ENCODE data around the gene ADAMTS2. TPM values are rescaled to one million over a fixed set of nuclear protein-coding genes. Genes with fewer than 3 reads are reported as not detected.

The ADAMTS2 gene
- polyA plus RNA-seq, 1 experiment, result 129 TPM

DNA sequence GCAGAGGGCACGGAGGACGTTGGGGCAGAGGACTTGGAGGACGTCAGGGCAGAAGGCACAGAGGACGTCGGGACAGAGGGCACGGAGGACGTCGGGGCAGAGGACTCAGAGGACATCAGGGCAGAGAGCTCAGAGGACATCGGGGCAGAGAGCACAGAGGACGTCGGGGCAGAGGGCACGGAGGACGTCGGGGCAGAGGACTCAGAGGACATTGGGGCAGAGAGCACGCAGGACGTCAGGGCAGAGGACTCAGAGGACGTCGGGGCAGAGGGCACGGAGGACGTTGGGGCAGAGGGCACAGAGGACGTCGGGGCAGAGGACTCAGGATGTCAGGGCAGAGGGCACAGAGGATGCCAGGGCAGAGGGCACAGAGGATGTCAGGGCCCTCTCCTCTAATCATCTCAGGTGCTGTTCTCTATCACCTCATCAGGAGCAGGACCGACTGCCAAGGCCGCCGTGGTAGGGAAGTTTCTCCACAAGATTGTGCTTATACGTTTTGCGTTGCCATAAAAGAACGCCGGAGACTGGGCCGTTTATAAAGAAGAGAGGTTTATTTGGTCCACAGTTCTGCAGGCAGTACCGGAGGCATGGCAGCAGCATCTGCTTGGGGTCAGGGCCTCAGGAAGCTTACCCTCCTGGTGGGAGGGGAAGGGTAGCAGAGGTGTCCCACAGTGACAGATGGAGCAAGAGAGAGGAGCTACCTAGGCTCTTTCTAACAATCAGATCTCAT is 29.4 kb upstream of the ADAMTS2 start:
- Histone ChIP-seq H3K36me3 (ENCODE audit: control insufficient read depth, insufficient read depth, low read length) (no peaks in the 10 kb centered on the region), H3K27me3 (ENCODE audit: control insufficient read depth, insufficient read depth, low read length) (no peaks in the 10 kb centered on the region), H3K4me3 (ENCODE audit: low read depth, low read length) (no peak overlapping the region)
- CTCF ChIA-PET, result interaction anchor here (3.7 kb wide), 1 partner anchor 31 kb away, joined by 15 read pairs; no protein-coding TSS in a partner anchor
- no peak for DNase-seq (ENCODE audit: low read depth)
- TF ChIP-seq, protein P1, sequence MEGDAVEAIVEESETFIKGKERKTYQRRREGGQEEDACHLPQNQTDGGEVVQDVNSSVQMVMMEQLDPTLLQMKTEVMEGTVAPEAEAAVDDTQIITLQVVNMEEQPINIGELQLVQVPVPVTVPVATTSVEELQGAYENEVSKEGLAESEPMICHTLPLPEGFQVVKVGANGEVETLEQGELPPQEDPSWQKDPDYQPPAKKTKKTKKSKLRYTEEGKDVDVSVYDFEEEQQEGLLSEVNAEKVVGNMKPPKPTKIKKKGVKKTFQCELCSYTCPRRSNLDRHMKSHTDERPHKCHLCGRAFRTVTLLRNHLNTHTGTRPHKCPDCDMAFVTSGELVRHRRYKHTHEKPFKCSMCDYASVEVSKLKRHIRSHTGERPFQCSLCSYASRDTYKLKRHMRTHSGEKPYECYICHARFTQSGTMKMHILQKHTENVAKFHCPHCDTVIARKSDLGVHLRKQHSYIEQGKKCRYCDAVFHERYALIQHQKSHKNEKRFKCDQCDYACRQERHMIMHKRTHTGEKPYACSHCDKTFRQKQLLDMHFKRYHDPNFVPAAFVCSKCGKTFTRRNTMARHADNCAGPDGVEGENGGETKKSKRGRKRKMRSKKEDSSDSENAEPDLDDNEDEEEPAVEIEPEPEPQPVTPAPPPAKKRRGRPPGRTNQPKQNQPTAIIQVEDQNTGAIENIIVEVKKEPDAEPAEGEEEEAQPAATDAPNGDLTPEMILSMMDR (IDR thresholded peaks at IDR 0.05; ENCODE audit: insufficient read depth, low read depth, low read length), result no peak
- POLR2A ChIA-PET, result no interaction called here

DNA sequence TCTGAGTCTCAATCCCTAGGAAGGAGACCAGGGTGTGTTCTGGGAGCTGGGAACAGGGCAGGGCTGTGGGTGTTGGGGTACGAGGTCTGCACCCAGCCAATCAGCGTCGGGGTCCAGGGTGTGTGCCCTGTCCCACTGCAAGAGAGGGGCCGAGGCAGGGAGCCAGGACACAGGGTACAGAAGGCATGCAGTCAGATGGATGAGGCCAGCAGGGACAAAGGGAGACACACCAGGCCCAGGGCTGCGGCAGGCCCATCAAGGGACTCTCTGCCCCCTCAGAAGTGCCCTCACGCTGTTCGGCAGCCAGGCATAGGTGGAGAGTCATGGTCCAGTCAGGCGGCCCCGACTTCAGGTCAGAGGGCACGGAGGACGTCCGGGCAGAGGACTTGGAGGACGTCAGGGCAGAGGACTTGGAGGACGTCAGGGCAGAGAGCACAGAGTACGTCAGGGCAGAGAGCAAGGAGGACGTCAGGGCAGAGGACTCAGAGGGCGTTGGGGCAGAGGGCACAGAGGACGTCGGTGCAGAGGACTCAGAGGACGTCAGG is 28.8 kb upstream of the ADAMTS2 start:
- H3K36me3 ChIP-seq (ENCODE audit: control insufficient read depth, insufficient read depth, low read length), result no peaks in the 10 kb centered on the region
- no peaks in the 10 kb centered on the region for H3K27me3 ChIP-seq (ENCODE audit: control insufficient read depth, insufficient read depth, low read length)
- ChIA-PET CTCF (interaction anchor here (3.7 kb wide), 1 partner anchor 31 kb away, joined by 15 read pairs; no protein-coding TSS in a partner anchor), POLR2A (no interaction called here)
- DNase-seq (ENCODE audit: low read depth), result no peak
- H3K4me3 ChIP-seq (ENCODE audit: low read depth, low read length), result no peak overlapping the region
- TF ChIP-seq, protein P1 (IDR thresholded peaks at IDR 0.05; ENCODE audit: insufficient read depth, low read depth, low read length), result no peak

DNA sequence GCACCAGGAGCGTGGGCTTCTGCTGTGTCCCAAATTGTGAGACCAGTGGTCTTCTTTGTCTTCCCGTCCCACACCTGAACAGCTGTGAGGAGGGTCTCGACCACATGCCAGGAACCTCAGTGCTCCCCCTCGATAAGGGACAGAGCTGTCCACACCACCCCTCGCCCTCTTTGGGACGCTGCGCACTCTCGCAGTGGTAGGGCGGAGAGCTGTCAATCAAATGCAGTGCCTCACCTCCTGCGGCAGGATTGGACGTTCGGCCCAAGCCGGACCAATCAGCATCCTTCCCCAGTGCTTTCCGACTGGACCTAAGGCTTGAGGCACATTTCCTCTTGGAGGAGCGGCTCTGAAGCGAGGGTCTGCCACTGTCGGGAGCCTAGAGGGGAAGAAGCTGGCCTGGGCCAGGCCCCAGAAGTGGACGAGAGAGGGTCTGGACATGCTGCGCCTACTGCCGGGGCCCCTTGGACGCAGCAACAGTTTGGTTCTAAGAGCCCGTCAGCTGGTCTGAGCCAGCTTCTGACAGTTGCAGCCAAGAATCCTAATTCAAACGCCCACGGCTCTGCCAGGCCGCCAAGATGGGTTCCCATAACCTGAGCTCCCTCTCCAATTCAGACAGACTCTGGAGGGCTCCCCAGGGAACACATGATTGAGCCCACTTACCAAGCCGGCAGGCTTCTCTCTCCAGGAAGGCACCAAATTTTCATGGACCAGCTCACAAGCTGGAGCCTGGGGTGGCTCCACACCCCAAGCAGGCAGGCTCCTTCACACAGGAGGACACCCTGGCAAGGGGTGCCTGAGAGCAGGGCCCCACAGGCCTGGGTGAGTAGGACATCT is 28.1 kb upstream of the ADAMTS2 start:
- Histone ChIP-seq H3K36me3 (ENCODE audit: control insufficient read depth, insufficient read depth, low read length) (no peaks in the 10 kb centered on the region), H3K4me3 (ENCODE audit: low read depth, low read length) (no peak overlapping the region), H3K27me3 (ENCODE audit: control insufficient read depth, insufficient read depth, low read length) (no peaks in the 10 kb centered on the region)
- ChIA-PET CTCF (interaction anchor here (3.7 kb wide), 1 partner anchor 30 kb away, joined by 15 read pairs; no protein-coding TSS in a partner anchor), POLR2A (no interaction called here)
- TF ChIP-seq, protein P1 (IDR thresholded peaks at IDR 0.05; ENCODE audit: insufficient read depth, low read depth, low read length), result no peak
- DNase-seq (ENCODE audit: low read depth), result no peak

DNA sequence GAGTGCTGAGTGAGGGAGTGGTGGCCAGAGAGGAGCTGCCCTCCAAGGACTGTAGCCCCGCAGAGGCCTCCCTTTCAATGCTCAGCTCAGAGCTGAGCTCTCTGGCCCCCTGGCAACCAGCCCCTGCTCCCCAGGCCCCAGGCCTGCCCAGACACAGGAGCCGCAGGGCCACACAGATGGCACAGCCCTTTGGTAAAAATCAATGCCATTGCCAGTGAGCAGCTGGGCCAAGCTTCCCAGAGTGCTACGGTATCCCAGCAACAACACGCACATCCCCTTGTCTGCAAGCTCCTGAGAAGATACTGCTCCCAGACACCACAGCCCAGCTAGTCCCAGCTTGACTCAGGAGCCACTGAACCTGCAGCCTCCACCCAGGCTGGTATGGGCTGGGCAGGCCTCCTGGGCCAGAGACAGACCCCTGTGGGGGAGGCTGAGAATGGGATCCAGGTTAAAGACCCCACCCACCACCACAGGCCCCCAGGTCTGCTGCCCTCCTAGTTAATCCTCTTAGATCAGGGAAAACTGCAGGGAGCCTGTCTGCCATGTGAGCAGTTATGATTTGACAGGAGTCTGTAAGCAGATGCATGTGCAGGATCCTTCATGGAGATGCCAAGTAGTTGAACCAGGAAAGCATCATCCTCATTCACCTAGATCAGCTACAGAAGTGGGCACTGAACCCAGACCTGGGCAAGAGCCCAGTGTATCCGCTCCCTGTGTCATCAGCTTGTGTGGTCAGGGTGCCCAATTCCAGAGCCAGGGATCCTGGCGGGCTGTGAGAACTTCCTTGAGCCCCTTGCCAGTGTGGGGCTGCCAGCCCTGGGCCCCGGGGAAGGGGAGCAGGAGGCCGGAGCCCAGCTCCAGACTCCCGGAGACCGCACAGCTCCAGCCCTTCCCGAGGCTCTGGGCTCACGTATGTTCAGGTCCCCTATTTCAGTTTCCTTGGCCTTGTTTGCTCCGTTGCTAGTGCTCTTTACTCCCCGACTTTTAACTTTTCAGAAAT is 26.7 kb upstream of the ADAMTS2 start:
- Histone ChIP-seq H3K27me3 (ENCODE audit: control insufficient read depth, insufficient read depth, low read length) (no peaks in the 10 kb centered on the region), H3K36me3 (ENCODE audit: control insufficient read depth, insufficient read depth, low read length) (no peaks in the 10 kb centered on the region), H3K4me3 (ENCODE audit: low read depth, low read length) (no peak overlapping the region)
- POLR2A ChIA-PET, result no interaction called here
- TF ChIP-seq, protein P1 (IDR thresholded peaks at IDR 0.05; ENCODE audit: insufficient read depth, low read depth, low read length), result no peak
- DNase-seq (ENCODE audit: low read depth), result no peak
- CTCF ChIA-PET, result interaction anchor here (3.7 kb wide), 1 partner anchor 29 kb away, joined by 15 read pairs; no protein-coding TSS in a partner anchor
